ENCODE results near the gene LST1.

The LST1 gene

GRCh38 chr6:31624070-31624469 lies 38.0 kb downstream of the LST1 start:
- no peak for DNase-seq (ENCODE audit: extremely low read depth, low read depth)
- no peak for TF ChIP-seq CTCF (IDR thresholded peaks at IDR 0.05; ENCODE audit: low read depth, low read length)

GRCh38 chr6:31626952-31627351 lies 40.9 kb downstream of the LST1 start:
- no peak for TF ChIP-seq CTCF (IDR thresholded peaks at IDR 0.05; ENCODE audit: low read depth, low read length)
- DNase-seq (ENCODE audit: extremely low read depth, low read depth) = no peak

GRCh38 chr6:31627690-31628287 lies 41.7 kb downstream of the LST1 start:
- DNase-seq (ENCODE audit: extremely low read depth, low read depth) = no peak
- TF ChIP-seq CTCF (IDR thresholded peaks at IDR 0.05; ENCODE audit: low read depth, low read length) = no peak

- no peak for DNase-seq (ENCODE audit: extremely low read depth, low read depth)
- no peak for TF ChIP-seq CTCF (IDR thresholded peaks at IDR 0.05; ENCODE audit: low read depth, low read length)
These were observed 42.9 kb downstream of the LST1 start for GRCh38 chr6:31629014-31629413.

GRCh38 chr6:31630177-31630934 lies 44.3 kb downstream of the LST1 start:
- DNase-seq (ENCODE audit: extremely low read depth, low read depth) = no peak
- no peak for TF ChIP-seq CTCF (IDR thresholded peaks at IDR 0.05; ENCODE audit: low read depth, low read length)

- no peak for TF ChIP-seq CTCF (IDR thresholded peaks at IDR 0.05; ENCODE audit: low read depth, low read length)
- no peak for DNase-seq (ENCODE audit: extremely low read depth, low read depth)
These were observed 45.1 kb downstream of the LST1 start for GRCh38 chr6:31631209-31631608.

- TF ChIP-seq CTCF (IDR thresholded peaks at IDR 0.05; ENCODE audit: low read depth, low read length) = no peak
- no peak for DNase-seq (ENCODE audit: extremely low read depth, low read depth)
These were observed 45.7 kb downstream of the LST1 start for GRCh38 chr6:31631681-31632278.

All from AG09319 (cell line).